Ammon's horn (tissue), 1 donor: ENCODE data around the gene SVIL.
"Not testable (repeated sequence)": the region's sequence is repeated elsewhere in the genome, so short reads cannot be mapped to it uniquely, and the experiment has no call there.

Experiments
- DNase-seq: peaks from one replicate; pipeline ENCODE4 v3.0.0-alpha.2; 2016; ENCODE audit warnings: low spot score

The SVIL gene

GRCh38 chr10:29486433-29486832 lies 148.3 kb downstream of the SVIL start:
- DNase-seq: no peak

GRCh38 chr10:29484677-29485076 lies 150.1 kb downstream of the SVIL start:
- not testable (repeated sequence) for DNase-seq

GRCh38 chr10:29482591-29483431 lies 152.0 kb downstream of the SVIL start:
- DNase-seq: peak; percentile 33

- DNase-seq: no peak
Observed at GRCh38 chr10:29481906-29482440, 152.8 kb downstream of the SVIL start.

- no peak for DNase-seq
Observed at GRCh38 chr10:29479981-29480954, 154.5 kb downstream of the SVIL start.

- DNase-seq: no peak
Observed at GRCh38 chr10:29479081-29479925, 155.5 kb downstream of the SVIL start.

DNA sequence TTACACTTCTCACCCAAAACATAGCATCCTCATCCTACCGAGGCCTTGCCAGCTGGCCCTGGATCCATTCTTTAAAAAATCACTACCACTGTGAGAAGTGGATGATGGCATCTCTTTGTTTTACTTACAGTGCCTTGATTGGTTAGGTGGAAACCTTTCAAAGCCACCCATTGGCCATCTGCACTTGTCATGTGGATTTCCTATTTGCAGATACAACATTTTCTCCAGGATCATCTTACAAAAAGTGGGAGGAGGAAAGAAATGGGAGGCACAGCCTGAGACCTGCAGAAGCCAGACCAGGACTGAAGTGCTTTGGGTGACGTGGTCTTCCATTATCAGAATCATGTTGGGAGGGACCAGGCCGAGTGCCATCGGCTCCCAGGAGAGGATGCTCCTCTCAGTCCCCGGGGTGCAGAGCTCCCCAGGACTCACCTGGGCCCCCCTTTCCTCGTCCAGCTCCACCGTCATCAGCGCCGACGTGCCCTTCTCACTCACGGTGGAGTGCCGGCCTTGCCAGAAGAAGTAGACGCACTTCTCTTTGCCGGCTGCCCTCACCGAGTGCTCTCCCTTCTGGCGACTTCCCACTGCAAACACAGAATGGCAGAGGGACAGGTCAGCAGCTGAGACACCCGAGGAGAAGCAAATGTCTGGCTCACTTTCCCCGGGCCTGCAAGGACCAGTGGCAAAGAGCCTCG lies 161.2 kb downstream of the SVIL start:
- no peak for DNase-seq

GRCh38 chr10:29473087-29473356 lies 161.7 kb downstream of the SVIL start:
- no peak for DNase-seq

DNA sequence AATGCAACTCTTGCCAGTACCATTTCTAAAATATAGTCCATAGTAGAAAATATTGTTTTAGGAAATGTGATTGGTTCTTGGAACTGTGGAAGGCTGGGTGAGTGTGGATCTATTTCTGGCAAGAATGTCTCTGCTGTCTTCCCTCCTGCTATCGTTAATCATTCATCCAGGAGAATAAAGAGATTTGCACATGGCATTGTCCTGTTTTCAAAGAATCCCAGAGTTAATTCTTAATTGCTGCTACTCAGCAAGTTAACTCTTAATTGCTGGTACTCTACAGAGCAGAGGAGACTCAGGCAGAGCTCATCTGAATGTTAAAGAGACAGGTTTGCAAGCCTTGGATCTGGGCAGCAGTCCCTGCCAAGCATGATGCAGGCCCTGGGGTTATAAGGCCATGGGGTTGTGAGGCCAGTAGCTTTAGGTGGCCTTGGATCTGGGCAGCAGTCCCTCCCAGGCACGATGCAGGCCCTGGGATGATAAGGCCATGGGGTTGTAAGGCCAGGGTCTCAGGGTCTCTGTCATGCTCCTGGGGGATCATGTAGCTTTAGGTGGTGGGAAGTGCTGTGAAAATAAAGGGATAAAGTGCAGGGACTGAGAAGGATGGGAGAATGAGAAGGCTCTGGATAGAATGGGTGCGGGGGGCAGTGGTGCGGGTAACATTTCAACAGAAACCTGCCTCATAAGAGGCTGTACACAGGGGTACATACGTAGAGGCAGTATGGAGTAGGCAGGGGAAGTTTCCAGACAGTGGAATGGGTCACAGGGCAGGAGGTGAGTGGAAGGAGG lies 162.3 kb downstream of the SVIL start:
- no peak for DNase-seq

GRCh38 chr10:29471544-29471859 lies 163.3 kb downstream of the SVIL start:
- no peak for DNase-seq

DNA sequence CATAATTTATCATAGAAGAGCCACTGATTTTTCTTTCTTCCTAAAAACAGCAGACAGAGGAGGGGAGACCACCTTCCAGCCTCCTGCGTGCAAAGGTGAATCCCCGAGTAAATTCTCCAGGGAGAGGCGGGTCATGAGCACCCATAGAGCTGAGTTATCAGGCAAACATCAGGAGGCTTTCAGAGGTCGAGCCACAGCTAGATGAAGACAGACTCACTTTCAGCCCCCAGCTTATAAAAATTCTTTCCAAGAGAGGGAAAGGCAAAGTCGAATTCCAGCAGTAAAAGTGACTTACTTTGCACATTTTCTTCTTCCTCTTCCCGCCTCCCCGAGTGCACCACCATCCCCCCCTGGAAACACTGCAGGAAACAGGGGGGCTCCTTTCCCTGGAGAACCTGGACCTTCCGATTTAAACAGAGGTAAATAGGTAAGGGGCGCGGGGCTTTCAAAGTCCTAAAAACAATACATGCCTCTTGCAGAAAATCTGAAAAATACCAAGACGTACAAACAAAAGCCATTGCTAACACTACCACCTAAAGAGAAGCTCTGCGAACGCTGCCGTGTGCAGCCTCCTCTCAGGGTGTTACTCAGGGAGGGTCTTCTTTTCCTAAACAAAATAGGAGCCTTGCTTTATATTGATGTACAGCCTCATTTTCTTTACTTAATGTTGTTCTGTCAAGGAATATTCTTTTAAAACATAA lies 163.8 kb downstream of the SVIL start:
- DNase-seq: no peak

- no peak for DNase-seq
Observed at GRCh38 chr10:29470355-29470705, 164.4 kb downstream of the SVIL start.

- no peak for DNase-seq
Observed at GRCh38 chr10:29469481-29470354, 165.1 kb downstream of the SVIL start.

DNA sequence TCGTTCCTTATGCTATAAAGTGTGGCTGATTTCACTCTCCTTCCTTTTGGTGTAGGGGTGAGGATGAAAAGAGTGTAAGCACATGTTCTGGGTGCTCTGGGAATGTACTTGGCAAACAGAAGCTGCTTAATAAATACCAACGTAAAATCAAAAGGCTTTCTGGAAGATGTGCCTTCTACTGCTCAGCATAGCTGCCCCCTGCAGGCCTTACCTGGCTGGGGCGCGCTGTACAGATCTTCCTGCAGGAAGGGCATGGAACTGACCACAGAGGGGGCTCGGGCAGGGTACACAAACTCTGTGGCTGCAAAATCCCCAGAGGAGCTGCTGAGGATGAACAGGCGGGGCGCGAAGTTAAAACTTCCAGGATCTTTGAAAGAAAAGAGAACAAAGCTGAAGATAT lies 169.4 kb downstream of the SVIL start:
- DNase-seq: no peak

GRCh38 chr10:29464671-29465171 lies 170.1 kb downstream of the SVIL start:
- DNase-seq: not testable (repeated sequence)

- no peak for DNase-seq
Observed at GRCh38 chr10:29461042-29461441, 173.7 kb downstream of the SVIL start.

- not testable (repeated sequence) for DNase-seq
Observed at GRCh38 chr10:29458190-29458589, 176.6 kb downstream of the SVIL start.

- DNase-seq: no peak
Observed at GRCh38 chr10:29455095-29455494, 179.7 kb downstream of the SVIL start.

GRCh38 chr10:29454250-29454649 lies 180.5 kb downstream of the SVIL start:
- DNase-seq: no peak
